Measurements from ENCODE around the gene QSOX2. TPM values are rescaled to one million over a fixed set of nuclear protein-coding genes. Genes with fewer than 3 reads are reported as not detected.

Gene QSOX2
- total RNA-seq, 1 experiment from 2014 or later, result 20.5 TPM

DNA sequence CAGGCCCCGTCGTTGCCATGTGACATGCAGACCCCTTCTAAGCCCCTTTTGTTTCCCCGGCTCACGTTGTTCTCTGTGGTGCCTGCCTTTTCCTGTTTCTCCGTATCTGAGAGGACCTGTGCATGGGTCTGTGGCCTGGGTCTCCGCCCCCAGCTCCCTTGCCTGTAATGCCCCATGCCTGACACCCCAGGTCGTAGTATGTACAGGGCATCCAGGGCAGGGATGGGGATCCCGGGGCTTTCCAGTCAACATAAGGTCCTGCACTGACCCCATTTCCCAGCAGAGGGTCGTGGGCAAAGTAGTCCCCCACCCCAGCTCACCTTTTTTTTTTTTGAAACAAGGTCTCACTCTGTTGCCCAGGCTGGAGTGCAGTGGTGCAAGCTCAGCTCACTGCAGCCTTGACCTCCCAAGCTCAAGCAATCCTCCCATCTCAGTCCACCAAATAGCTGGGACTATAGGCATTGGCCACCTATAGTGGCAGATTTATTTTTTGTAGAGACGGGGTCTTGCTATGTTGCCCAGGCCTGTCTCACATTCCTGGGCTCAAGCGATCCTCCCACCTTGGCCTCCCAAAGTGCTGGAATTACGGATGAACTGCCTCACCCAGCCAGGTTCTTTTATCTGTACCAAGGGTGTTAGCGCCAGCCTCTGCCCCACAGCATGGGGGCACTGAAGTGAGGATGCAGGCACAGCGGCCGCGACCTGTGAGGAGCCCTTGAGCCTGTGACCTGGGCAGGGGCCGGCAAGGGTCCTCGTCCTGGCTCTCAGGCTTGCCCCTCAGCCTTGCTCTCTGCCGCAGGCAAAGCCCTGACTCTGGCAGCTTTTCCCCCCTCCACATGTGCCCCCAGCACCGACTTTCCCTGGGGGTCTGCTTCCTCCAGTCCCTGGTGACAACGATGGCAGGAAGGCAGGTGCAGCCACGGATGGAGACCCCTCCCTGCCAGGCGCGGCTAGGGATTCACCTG is 19.1 kb upstream of the QSOX2 start:
- no TSS peak for BruUV-seq (replicated peaks)
- no peaks in the 10 kb centered on the region for H3K4me1 Mint-ChIP-seq (ENCODE audit: low read depth, unreplicated experiment)
- intact Hi-C loops (cut with micrococcal nuclease; ENCODE audit: unreplicated experiment), result no loop called here
- CTCF ChIA-PET, result no interaction called here
- no peak overlapping the region for H3K27ac Mint-ChIP-seq (ENCODE audit: unreplicated experiment)
- H3K4me3 Mint-ChIP-seq (ENCODE audit: low read depth, unreplicated experiment), result no peak overlapping the region
- TF ChIP-seq, protein P1, sequence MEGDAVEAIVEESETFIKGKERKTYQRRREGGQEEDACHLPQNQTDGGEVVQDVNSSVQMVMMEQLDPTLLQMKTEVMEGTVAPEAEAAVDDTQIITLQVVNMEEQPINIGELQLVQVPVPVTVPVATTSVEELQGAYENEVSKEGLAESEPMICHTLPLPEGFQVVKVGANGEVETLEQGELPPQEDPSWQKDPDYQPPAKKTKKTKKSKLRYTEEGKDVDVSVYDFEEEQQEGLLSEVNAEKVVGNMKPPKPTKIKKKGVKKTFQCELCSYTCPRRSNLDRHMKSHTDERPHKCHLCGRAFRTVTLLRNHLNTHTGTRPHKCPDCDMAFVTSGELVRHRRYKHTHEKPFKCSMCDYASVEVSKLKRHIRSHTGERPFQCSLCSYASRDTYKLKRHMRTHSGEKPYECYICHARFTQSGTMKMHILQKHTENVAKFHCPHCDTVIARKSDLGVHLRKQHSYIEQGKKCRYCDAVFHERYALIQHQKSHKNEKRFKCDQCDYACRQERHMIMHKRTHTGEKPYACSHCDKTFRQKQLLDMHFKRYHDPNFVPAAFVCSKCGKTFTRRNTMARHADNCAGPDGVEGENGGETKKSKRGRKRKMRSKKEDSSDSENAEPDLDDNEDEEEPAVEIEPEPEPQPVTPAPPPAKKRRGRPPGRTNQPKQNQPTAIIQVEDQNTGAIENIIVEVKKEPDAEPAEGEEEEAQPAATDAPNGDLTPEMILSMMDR (IDR thresholded peaks at IDR 0.05; ENCODE audit: unreplicated experiment), result no peak
- peaks cover 29% of the 10 kb centered on the region for H3K27me3 Mint-ChIP-seq (ENCODE audit: unreplicated experiment)
- H3K9me3 Mint-ChIP-seq (ENCODE audit: low read depth, unreplicated experiment), result no peaks in the 10 kb centered on the region
- no peak for DNase-seq
- H3K36me3 Mint-ChIP-seq (ENCODE audit: insufficient read depth, unreplicated experiment), result no peaks in the 10 kb centered on the region

- no TSS peak for BruUV-seq (replicated peaks)
- CTCF ChIA-PET, result no interaction called here
- Mint-ChIP-seq H3K27me3 (ENCODE audit: unreplicated experiment) (peaks cover 28% of the 10 kb centered on the region), H3K4me3 (ENCODE audit: low read depth, unreplicated experiment) (no peak overlapping the region), H3K36me3 (ENCODE audit: insufficient read depth, unreplicated experiment) (no peaks in the 10 kb centered on the region), H3K9me3 (ENCODE audit: low read depth, unreplicated experiment) (no peaks in the 10 kb centered on the region), H3K4me1 (ENCODE audit: low read depth, unreplicated experiment) (no peaks in the 10 kb centered on the region), H3K27ac (ENCODE audit: unreplicated experiment) (no peak overlapping the region)
- intact Hi-C loops (cut with micrococcal nuclease; ENCODE audit: unreplicated experiment), result no loop called here
- TF ChIP-seq, protein P1 (IDR thresholded peaks at IDR 0.05; ENCODE audit: unreplicated experiment), result no peak
- DNase-seq, result no peak
Observed at GRCh38 chr9:136264031-136264430, 18.4 kb upstream of the QSOX2 start.

- Mint-ChIP-seq H3K36me3 (ENCODE audit: insufficient read depth, unreplicated experiment) (no peaks in the 10 kb centered on the region), H3K27ac (ENCODE audit: unreplicated experiment) (no peak overlapping the region), H3K4me3 (ENCODE audit: low read depth, unreplicated experiment) (no peak overlapping the region), H3K9me3 (ENCODE audit: low read depth, unreplicated experiment) (no peaks in the 10 kb centered on the region), H3K27me3 (ENCODE audit: unreplicated experiment) (peaks cover 32% of the 10 kb centered on the region), H3K4me1 (ENCODE audit: low read depth, unreplicated experiment) (no peaks in the 10 kb centered on the region)
- TF ChIP-seq, protein P1 (IDR thresholded peaks at IDR 0.05; ENCODE audit: unreplicated experiment), result no peak
- intact Hi-C loops (cut with micrococcal nuclease; ENCODE audit: unreplicated experiment), result no loop called here
- BruUV-seq (replicated peaks), result no TSS peak
- no peak for DNase-seq
- CTCF ChIA-PET, result interaction anchor here (0.7 kb wide), 1 partner anchor 13 kb away, joined by 3 read pairs; no protein-coding TSS in a partner anchor
Observed at GRCh38 chr9:136262671-136263178, 17.1 kb upstream of the QSOX2 start.

- TF ChIP-seq, protein P1 (IDR thresholded peaks at IDR 0.05; ENCODE audit: unreplicated experiment), result no peak
- H3K9me3 Mint-ChIP-seq (ENCODE audit: low read depth, unreplicated experiment), result no peaks in the 10 kb centered on the region
- no peaks in the 10 kb centered on the region for H3K36me3 Mint-ChIP-seq (ENCODE audit: insufficient read depth, unreplicated experiment)
- H3K4me3 Mint-ChIP-seq (ENCODE audit: low read depth, unreplicated experiment), result no peak overlapping the region
- BruUV-seq (replicated peaks), result no TSS peak
- H3K4me1 Mint-ChIP-seq (ENCODE audit: low read depth, unreplicated experiment), result no peaks in the 10 kb centered on the region
- no peak for DNase-seq
- intact Hi-C loops (cut with micrococcal nuclease; ENCODE audit: unreplicated experiment), result no loop called here
- CTCF ChIA-PET, result interaction anchor here (0.7 kb wide), 1 partner anchor 13 kb away, joined by 3 read pairs; no protein-coding TSS in a partner anchor
- no peak overlapping the region for H3K27ac Mint-ChIP-seq (ENCODE audit: unreplicated experiment)
- H3K27me3 Mint-ChIP-seq (ENCODE audit: unreplicated experiment), result peaks cover 32% of the 10 kb centered on the region
Observed at GRCh38 chr9:136261686-136262430, 16.2 kb upstream of the QSOX2 start.

Data from Calu3 (cell line).